Measurements from ENCODE around the gene CCNF. TPM values are rescaled to one million over a fixed set of nuclear protein-coding genes. Genes with fewer than 3 reads are reported as not detected.

Gene CCNF
- total RNA-seq (2014; rRNA removed; shearing (Covaris generic)), result 39.2 and 42.2 TPM in 2 replicates

DNA sequence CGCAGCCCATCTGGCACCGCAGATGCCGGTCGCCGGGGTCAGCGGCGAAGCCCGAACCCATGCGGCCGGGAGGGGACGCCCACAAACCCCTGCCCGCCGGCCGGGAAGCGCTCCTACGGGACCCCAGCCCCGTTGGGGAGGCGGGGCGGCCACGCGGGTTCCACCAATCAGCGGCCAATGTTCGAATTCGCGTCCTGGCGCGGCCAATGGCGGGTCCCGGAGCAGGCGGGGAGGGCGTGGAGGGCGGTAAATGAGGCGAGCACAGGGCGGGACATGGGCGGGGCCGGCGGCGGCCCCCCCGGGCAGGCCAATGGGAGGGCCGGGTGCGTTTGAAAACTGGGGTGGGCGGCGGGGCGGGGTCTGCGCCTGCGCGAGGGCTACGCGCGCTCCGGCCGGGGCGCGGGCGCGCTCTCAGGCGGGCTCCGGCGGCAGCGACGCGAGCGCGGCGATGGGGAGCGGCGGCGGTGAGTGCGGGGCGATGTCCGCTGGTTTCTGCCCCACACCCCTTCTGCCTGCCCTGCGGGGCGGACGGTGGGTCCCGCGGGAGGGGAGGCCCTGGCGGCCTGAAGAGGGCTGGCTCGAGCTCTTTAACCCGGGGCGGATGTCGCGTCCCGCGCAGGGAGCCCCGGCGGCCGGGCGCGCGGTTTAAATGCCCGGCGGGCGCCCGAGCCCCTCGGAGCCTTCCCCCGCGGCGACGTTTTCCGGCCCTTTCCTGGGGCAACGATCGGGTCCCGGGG lies at the start of gene CCNF:
Gene CCNF (plus strand): TSS at position 414 of the 737 bp plus-strand sequence. CDS start 35 bp downstream, at position 449.

GRCh38 chr16:2459647-2460390 lies 30.6 kb downstream of the CCNF start, which contains the start of gene TEDC2:
Gene TEDC2, plus strand, starts transcription at chr16:2460109. Its CDS starts 36 bp downstream, at chr16:2460145.

DNA sequence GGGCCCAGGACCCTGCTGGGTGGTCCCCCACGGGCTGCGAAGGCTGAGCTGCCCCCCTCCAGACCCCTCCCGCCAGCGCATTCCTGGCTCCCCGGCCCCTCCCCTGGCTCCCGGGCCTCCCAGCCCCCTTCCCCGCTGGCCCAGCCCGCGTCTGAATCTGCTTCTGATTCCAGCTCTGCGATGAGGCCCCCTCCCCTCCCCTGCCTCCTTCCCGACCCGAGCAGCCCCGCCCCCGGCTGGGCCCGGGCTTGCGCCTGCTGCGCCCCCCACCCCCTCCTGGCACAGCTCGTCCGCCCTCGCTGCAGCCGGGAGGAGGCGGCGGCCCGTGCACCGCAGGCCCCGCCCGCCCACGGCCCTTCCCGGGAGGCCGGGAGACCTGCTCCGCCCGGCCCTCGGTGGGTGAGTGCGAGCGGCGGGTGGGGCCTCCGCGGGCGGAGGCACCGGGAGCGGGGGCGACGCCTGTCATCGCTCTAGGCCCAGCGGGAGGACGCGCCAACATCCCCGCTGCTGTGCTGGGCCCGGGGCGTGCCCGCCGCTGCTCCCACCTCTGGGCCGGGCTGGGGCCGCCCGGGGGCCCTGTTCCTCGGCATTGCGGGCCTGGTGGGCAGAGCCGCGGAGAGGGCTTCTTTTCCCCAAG lies 41.9 kb downstream of the CCNF start, which contains the start of gene NTN3:
Gene NTN3 (plus strand): TSS at position 282 of the 637 bp plus-strand sequence. CDS start 405 bp downstream, outside the sequence.

DNA sequence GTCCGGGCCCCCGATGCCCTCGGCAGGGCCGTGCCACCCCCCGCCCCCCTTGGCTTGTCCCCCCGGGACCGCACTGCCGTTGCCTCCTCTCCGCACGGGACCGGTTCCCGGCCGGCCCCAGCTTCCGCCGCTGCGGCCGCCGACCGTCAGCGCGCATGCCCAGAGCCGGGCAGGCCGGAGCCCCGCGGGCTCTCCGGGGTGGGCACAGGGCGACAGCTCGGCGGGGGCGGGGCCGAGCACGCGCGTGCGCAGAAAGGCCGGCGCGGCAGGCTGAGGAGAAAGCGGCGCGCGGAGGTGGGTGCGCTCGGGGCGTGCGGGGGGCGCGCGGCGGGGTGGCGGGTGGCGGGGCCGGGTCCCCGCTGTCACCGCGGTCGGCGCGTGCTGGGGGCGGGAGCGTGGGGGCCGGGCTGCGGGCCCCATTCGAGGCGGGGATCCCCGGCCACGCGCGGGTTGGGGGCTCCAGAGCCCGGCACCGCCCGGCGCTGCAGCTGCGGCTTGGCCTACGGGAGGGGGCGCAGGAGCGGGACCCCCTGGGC lies 45.7 kb downstream of the CCNF start, which contains the start of gene TBC1D24:
Gene TBC1D24 (plus strand): TSS at position 251 of the 536 bp plus-strand sequence. CDS start 21,022 bp downstream, outside the sequence.

Small RNA genes lying within 50 kb of the gene (small RNA-seq; reads per million reads assigned to genes)
- not detected for gene MIR6768

Other genes with a start within 250 kb of the CCNF start
- 1.1 and 1.4 TPM in 2 replicates for gene CASKIN1, start 232.8 kb upstream of the CCNF start, total RNA-seq (2014; rRNA removed; shearing (Covaris generic))
- 44.6 and 65.4 TPM in 2 replicates for gene MLST8, start 224.0 kb upstream of the CCNF start, total RNA-seq (2014; rRNA removed; shearing (Covaris generic))
- 1.3 and 3.0 TPM in 2 replicates for gene BRICD5, start 218.6 kb upstream of the CCNF start, total RNA-seq (2014; rRNA removed; shearing (Covaris generic))
- 19.2 and 26.6 TPM in 2 replicates for gene PGP, start 214.6 kb upstream of the CCNF start, total RNA-seq (2014; rRNA removed; shearing (Covaris generic))
- gene E4F1, start 205.9 kb upstream of the CCNF start, total RNA-seq (2014; rRNA removed; shearing (Covaris generic)), result 40.0 and 47.9 TPM in 2 replicates
- 1.0 and 1.5 TPM in 2 replicates for gene DNASE1L2, start 193.0 kb upstream of the CCNF start, total RNA-seq (2014; rRNA removed; shearing (Covaris generic))
- gene ECI1, start 177.9 kb upstream of the CCNF start, total RNA-seq (2014; rRNA removed; shearing (Covaris generic)), result 86.9 and 97.5 TPM in 2 replicates
- gene RNPS1, start 161.3 kb upstream of the CCNF start, total RNA-seq (2014; rRNA removed; shearing (Covaris generic)), result 254 and 259 TPM in 2 replicates
- 0.40 and 0.60 TPM in 2 replicates for gene ABCA3, start 88.7 kb upstream of the CCNF start, total RNA-seq (2014; rRNA removed; shearing (Covaris generic))
- gene TEDC2, start 30.7 kb downstream of the CCNF start, total RNA-seq (2014; rRNA removed; shearing (Covaris generic)), result 33.7 and 40.7 TPM in 2 replicates
- gene NTN3, start 41.9 kb downstream of the CCNF start, total RNA-seq (2014; rRNA removed; shearing (Covaris generic)), result 0.37 and 0.64 TPM in 2 replicates
- 12.4 and 13.9 TPM in 2 replicates for gene TBC1D24, start 45.7 kb downstream of the CCNF start, total RNA-seq (2014; rRNA removed; shearing (Covaris generic))
- 28.7 and 48.4 TPM in 2 replicates for gene ATP6V0C, start 84.5 kb downstream of the CCNF start, total RNA-seq (2014; rRNA removed; shearing (Covaris generic))
- gene AMDHD2, start 90.9 kb downstream of the CCNF start, total RNA-seq (2014; rRNA removed; shearing (Covaris generic)), result 47.6 and 52.2 TPM in 2 replicates
- 0.45 TPM in 1 of 2 replicates, not detected in the other for gene CEMP1, start 102.0 kb downstream of the CCNF start, total RNA-seq (2014; rRNA removed; shearing (Covaris generic))
- 11.7 and 14.0 TPM in 2 replicates for gene PDPK1, start 108.6 kb downstream of the CCNF start, total RNA-seq (2014; rRNA removed; shearing (Covaris generic))